ENCODE measurements around the gene AK1. TPM values are rescaled to one million over a fixed set of nuclear protein-coding genes. Genes with fewer than 3 reads are reported as not detected.

The AK1 gene
- total RNA-seq, 1 experiment from 2014 or later, result 61.1 TPM

DNA sequence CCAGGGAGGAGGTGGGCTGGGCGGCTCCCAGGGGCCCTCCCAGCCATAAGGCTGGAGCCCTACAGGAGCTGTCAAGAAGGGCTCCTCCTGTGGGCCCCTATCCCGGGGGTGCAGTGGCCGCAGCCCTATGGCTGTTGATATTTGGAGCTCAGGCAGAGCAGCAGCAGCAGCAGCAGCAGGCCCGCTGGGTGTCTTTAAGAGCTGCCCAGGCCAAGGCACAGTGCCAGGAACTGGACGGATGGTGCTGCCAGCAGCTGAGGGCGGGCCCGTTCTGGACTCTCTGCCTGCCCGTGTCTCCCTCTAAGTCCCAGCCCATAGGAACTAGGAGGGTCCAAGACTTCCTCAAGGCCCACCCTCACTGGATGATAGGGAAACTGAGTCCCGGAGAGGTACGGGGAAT lies 3.6 kb downstream of the AK1 start (continued):
- TF ChIP-seq JUND (IDR thresholded peaks at IDR 0.05) (no peak), CBX3 (IDR thresholded peaks at IDR 0.05; ENCODE audit: low read depth) (no peak), POLR2A (IDR thresholded peaks at IDR 0.05; ENCODE audit: borderline replicate concordance, extremely low read depth, insufficient read depth, insufficient read length) (no peak), ZFX (IDR thresholded peaks at IDR 0.05) (no peak)
- TF ChIP-seq, protein P1, sequence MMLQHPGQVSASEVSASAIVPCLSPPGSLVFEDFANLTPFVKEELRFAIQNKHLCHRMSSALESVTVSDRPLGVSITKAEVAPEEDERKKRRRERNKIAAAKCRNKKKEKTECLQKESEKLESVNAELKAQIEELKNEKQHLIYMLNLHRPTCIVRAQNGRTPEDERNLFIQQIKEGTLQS (IDR thresholded peaks at IDR 0.05), result no peak
- TF ChIP-seq, protein P2, sequence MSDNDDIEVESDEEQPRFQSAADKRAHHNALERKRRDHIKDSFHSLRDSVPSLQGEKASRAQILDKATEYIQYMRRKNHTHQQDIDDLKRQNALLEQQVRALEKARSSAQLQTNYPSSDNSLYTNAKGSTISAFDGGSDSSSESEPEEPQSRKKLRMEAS (IDR thresholded peaks at IDR 0.05), result no peak

DNA sequence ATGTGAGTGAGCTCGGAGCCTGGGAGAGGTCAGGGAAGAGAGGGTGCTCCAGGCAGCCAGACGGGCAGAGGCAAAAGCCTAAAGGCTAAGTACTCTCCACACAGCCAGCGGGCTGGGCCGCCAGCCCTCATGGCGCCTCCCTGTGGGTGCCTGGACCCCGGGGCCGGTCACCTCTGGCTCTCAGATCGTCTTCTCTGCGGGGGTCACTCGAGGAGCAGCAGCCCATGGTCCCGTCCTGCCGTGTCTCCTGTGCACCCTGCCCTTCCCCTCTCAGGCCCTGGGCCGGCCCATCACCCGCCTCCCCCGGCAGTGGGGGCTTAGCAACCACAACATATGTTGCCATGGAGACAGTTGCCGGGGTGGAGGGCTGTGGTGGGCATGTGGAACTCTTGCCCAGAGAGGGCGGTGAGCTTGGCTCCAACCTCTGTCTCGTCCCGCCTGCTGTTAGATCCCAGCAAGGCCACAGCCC lies 4.2 kb downstream of the AK1 start:
- Histone ChIP-seq H3K27me3 (ENCODE audit: insufficient read depth, low read length) (no peaks in the 10 kb centered on the region), H3K9me2 (ENCODE audit: insufficient read depth) (no peaks in the 10 kb centered on the region), H3K9me3 (ENCODE audit: control insufficient read depth in 1 of 2, insufficient read depth in 1 of 2, low read depth in 1 of 2, low read length in 2 of 2) (no peaks in the 10 kb centered on the region), H3K4me2 (ENCODE audit: low read length) (no peak overlapping the region), H3K36me3 (ENCODE audit: control insufficient read depth in 1 of 2, insufficient read depth in 2 of 2, low read length in 2 of 2) (no peaks in the 10 kb centered on the region), H3K4me1 (ENCODE audit: control insufficient read depth in 1 of 2, insufficient read depth in 2 of 2, low read length in 2 of 2) (peaks cover 14 to 51% of the 10 kb centered on the region in 2 experiments), H3K79me2 (ENCODE audit: insufficient read depth, low read length) (no peaks in the 10 kb centered on the region; the same call in 1 of the 2 replicates), H3K27ac (ENCODE audit: low read depth, low read length) (no peak overlapping the region), H3K4me3 (replicated peaks in 1 of 2; ENCODE audit: low read depth in 1 of 2, low read length in 2 of 2) (no peak overlapping the region), H4K20me1 (ENCODE audit: insufficient read depth) (no peaks in the 10 kb centered on the region), H2AFZ (ENCODE audit: low read depth, low read length, poor library complexity, severe bottlenecking) (no peak overlapping the region), H3K9ac (ENCODE audit: low read length) (no peak overlapping the region)
- intact Hi-C loops (cut with micrococcal nuclease), result no loop called here
- ChIA-PET CTCF (interaction anchor here (1.7 kb wide), 1 partner anchor 48 kb away, joined by 6 read pairs; no protein-coding TSS in a partner anchor), POLR2A (interaction anchor here (0.8 kb wide), 1 partner anchor 33 kb away, joined by 3 read pairs; no protein-coding TSS in a partner anchor), RAD21 (ENCODE audit: low non-redundant PET in 1 of 2, low total read pairs in 2 of 2, uncharacterized antibody in 2 of 2, unreplicated experiment in 2 of 2) (no interaction called here)
- ATAC-seq, result no peak
- no peak for DNase-seq (ENCODE audit: low read depth, low spot score)
- BruUV-seq (replicated peaks), result no TSS peak
- TF ChIP-seq ELF1 (IDR thresholded peaks at IDR 0.05; ENCODE audit: borderline replicate concordance, low read depth), result no peak
